H9 (cell line): ENCODE results near the gene SRPK1. TPM values are rescaled to one million over a fixed set of nuclear protein-coding genes. Genes with fewer than 3 reads are reported as not detected.

Experiments
- DNase-seq: peaks from one replicate; pipeline ENCODE4 v3.0.0-alpha.2; 2017
- H2AFZ ChIP-seq: one replicate; pipeline ENCODE4 v1.6.1; 2013; ENCODE audit warnings: mild to moderate bottlenecking, low read length, control low read depth, moderate library complexity
- H2AK5ac ChIP-seq: 2 replicates; pipeline ENCODE4 v1.6.1; 2013; ENCODE audit warnings: low read length, control low read depth, mixed read lengths; ENCODE audit not compliant: insufficient read length
- H2BK120ac ChIP-seq: one replicate; pipeline ENCODE4 v1.6.1; 2013; ENCODE audit warnings: low read depth, mild to moderate bottlenecking, low read length, control low read depth, inconsistent platforms; ENCODE audit not compliant: poor library complexity, severe bottlenecking
- H2BK12ac ChIP-seq: 2 replicates; pipeline ENCODE4 v1.6.1; 2013; ENCODE audit warnings: low read length, control low read depth, mixed read lengths, low read depth; ENCODE audit not compliant: insufficient read length
- H2BK15ac ChIP-seq: 2 replicates; pipeline ENCODE4 v1.6.1; 2013; ENCODE audit warnings: low read depth, low read length, control low read depth
- H2BK20ac ChIP-seq: one replicate; pipeline ENCODE4 v1.6.1; 2013; ENCODE audit warnings: low read depth, mild to moderate bottlenecking, low read length, control low read depth, inconsistent platforms; ENCODE audit not compliant: poor library complexity, severe bottlenecking
- H2BK5ac ChIP-seq: 2 replicates; pipeline ENCODE4 v1.6.1; 2013; ENCODE audit warnings: low read length, control low read depth, mixed read lengths; ENCODE audit not compliant: insufficient read length
- H3K14ac ChIP-seq: 2 replicates; pipeline ENCODE4 v1.6.1; 2013; ENCODE audit warnings: low read length, control low read depth; ENCODE audit not compliant: insufficient read depth
- H3K18ac ChIP-seq: 2 replicates; pipeline ENCODE4 v1.6.1; 2013; ENCODE audit warnings: low read depth, mild to moderate bottlenecking, mixed read lengths, low read length, control low read depth; ENCODE audit not compliant: insufficient read length
- H3K23ac ChIP-seq: 2 replicates; pipeline ENCODE4 v1.6.1; 2013; ENCODE audit warnings: low read length, control low read depth, mixed read lengths, low read depth; ENCODE audit not compliant: insufficient read length
- H3K23me2 ChIP-seq: 2 replicates; pipeline ENCODE4 v1.6.1; 2013; ENCODE audit warnings: low read depth, mild to moderate bottlenecking, mixed read lengths, low read length, control low read depth; ENCODE audit not compliant: insufficient read length, poor library complexity, severe bottlenecking
- H3K27ac ChIP-seq: 2 replicates; pipeline ENCODE4 v1.5.1; 2013; ENCODE audit warnings: low read length, control low read depth, mixed read lengths, low read depth; ENCODE audit not compliant: insufficient read length
- H3K27me3 ChIP-seq: 2 replicates; pipeline ENCODE4 v1.6.1; 2013; ENCODE audit warnings: low read length, control low read depth, inconsistent platforms; ENCODE audit not compliant: insufficient read depth
- H3K4ac ChIP-seq: 2 replicates; pipeline ENCODE4 v1.6.1; 2013; ENCODE audit warnings: low read depth, mild to moderate bottlenecking, control low read depth, inconsistent platforms, low read length, moderate library complexity
- H3K4me1 ChIP-seq: 2 replicates; pipeline ENCODE4 v1.6.1; 2013; ENCODE audit warnings: low read length, control low read depth, inconsistent platforms; ENCODE audit not compliant: insufficient read depth
- H3K4me2 ChIP-seq: 2 replicates; pipeline ENCODE4 v1.6.1; 2013; ENCODE audit warnings: low read length, control low read depth, mixed read lengths; ENCODE audit not compliant: insufficient read length, insufficient read depth
- H3K56ac ChIP-seq: 2 replicates; pipeline ENCODE4 v1.6.1; 2013; ENCODE audit warnings: low read depth, mild to moderate bottlenecking, mixed read lengths, low read length, control low read depth; ENCODE audit not compliant: insufficient read length
- H3K79me1 ChIP-seq: 2 replicates; pipeline ENCODE4 v1.6.1; 2013; ENCODE audit warnings: low read depth, mild to moderate bottlenecking, moderate library complexity, low read length, control low read depth, inconsistent platforms; ENCODE audit not compliant: insufficient read depth, poor library complexity, severe bottlenecking
- H3K79me2 ChIP-seq: 2 replicates; pipeline ENCODE4 v1.6.1; 2013; ENCODE audit warnings: low read length, control low read depth, inconsistent platforms; ENCODE audit not compliant: insufficient read depth
- H3K9ac ChIP-seq: 2 replicates; pipeline ENCODE4 v1.6.1; 2013; ENCODE audit warnings: low read length, control low read depth, mixed read lengths; ENCODE audit not compliant: insufficient read length; ENCODE audit errors: extremely low read depth
- H3K9me3 ChIP-seq: one replicate; pipeline ENCODE4 v1.6.1; 2013; ENCODE audit warnings: low read depth, low read length, inconsistent platforms; ENCODE audit not compliant: control insufficient read depth
- H3T11ph ChIP-seq: one replicate; pipeline ENCODE4 v1.6.1; 2013; ENCODE audit warnings: mild to moderate bottlenecking, low read length, control low read depth, inconsistent platforms
- H4K20me1 ChIP-seq: one replicate; pipeline ENCODE4 v1.6.1; 2013; ENCODE audit not compliant: control insufficient read depth, insufficient read length, insufficient read depth
- H4K5ac ChIP-seq: 2 replicates; pipeline ENCODE4 v1.6.1; 2013; ENCODE audit warnings: low read depth, mild to moderate bottlenecking, mixed read lengths, low read length, control low read depth; ENCODE audit not compliant: insufficient read length
- H4K8ac ChIP-seq: replicated peaks from 2 replicates; pipeline ENCODE4 v1.6.1; 2013; ENCODE audit warnings: low read length, control low read depth, mixed read lengths, low read depth; ENCODE audit not compliant: insufficient read length
- H4K91ac ChIP-seq: 2 replicates; pipeline ENCODE4 v1.6.1; 2013; ENCODE audit warnings: low read depth, mild to moderate bottlenecking, moderate library complexity, mixed read lengths, low read length, control low read depth; ENCODE audit not compliant: insufficient read length
- H3K27ac Mint-ChIP-seq, 3 experiments: 2 replicates in 2 of 3; 3 replicates in 1 of 3; pipeline ENCODE4 v1.8.0; 2020 to 2021; ENCODE audit warnings: mixed read lengths in 3 of 3, mild to moderate bottlenecking in 1 of 3, moderate library complexity in 1 of 3
- H3K27me3 Mint-ChIP-seq: 2 replicates; pipeline ENCODE4 v1.8.0; 2021; ENCODE audit warnings: low read depth, mild to moderate bottlenecking, moderate library complexity, mixed read lengths
- H3K36me3 Mint-ChIP-seq, 3 experiments: 2 replicates in 2 of 3; 3 replicates in 1 of 3; pipeline ENCODE4 v1.8.0; 2020 to 2021; ENCODE audit warnings: low read depth in 3 of 3, mixed read lengths in 3 of 3; ENCODE audit not compliant: insufficient read depth in 1 of 3
- H3K4me1 Mint-ChIP-seq, 2 experiments: 2 replicates each; pipeline ENCODE4 v1.8.0; 2020; ENCODE audit warnings: mixed read lengths in 2 of 2
- H3K4me3 Mint-ChIP-seq, 2 experiments: 2 replicates in 1 of 2; 3 replicates in 1 of 2; pipeline ENCODE4 v1.8.0; 2020 to 2021; ENCODE audit warnings: mild to moderate bottlenecking in 2 of 2, mixed read lengths in 2 of 2, moderate library complexity in 1 of 2
- H3K9me3 Mint-ChIP-seq, 2 experiments: 2 replicates in 1 of 2; 3 replicates in 1 of 2; pipeline ENCODE4 v1.8.0; 2020; ENCODE audit warnings: mild to moderate bottlenecking in 2 of 2, mixed read lengths in 2 of 2, moderate library complexity in 1 of 2
- WGBS: extraction: QIAGEN DNeasy Blood & Tissue Kit; methylation state at CpG from one replicate; pipeline ENCODE4 v1.1.7; 2013; ENCODE audit warnings: missing lambda C conversion rate, low lambda C conversion rate, mixed read lengths; ENCODE audit not compliant: insufficient read length; ENCODE audit errors: extremely low coverage; 5-methylcytosine and 5-hydroxymethylcytosine counted together
- total RNA-seq: library from RNA; stranded (reverse); gene quantifications from 2 replicates; pipeline ENCODE4 v1.2.1, GENCODE V29; 2021
- TF ChIP-seq, protein P1 (sequence below): fragments of 200-600 bp; sonication (generic); conservative IDR thresholded peaks from 3 replicates; pipeline ENCODE4 v1.8.0; 2021; ENCODE audit warnings: antibody characterized with exemption, mild to moderate bottlenecking

Gene SRPK1
- total RNA-seq, 1 experiment from 2014 or later: 93.2 TPM

- DNase-seq: no peak
- no CpG with 5 or more reads among the region's 3 CpGs for WGBS
- Histone ChIP-seq H3K79me2 (peaks cover 20% of the 10 kb centered on the region; the same call in 1 of the 2 replicates), H4K91ac (no peak overlapping the region), H3T11ph (no peak overlapping the region), H3K9me3 (no peaks in the 10 kb centered on the region), H3K4me2 (no peak overlapping the region), H4K8ac (no peak overlapping the region), H2AK5ac (no peak overlapping the region), H3K27me3 (no peaks in the 10 kb centered on the region), H3K27ac (no peak overlapping the region), H4K20me1 (no peaks in the 10 kb centered on the region), H2BK20ac (no peak overlapping the region), H3K4ac (no peak overlapping the region), H3K9ac (no peak overlapping the region), H2BK5ac (no peak overlapping the region), H3K4me1 (0 out of 2 replicates have a peak, but pooled peaks cover 7% of the 10 kb centered on the region), H2BK12ac (no peak overlapping the region), H3K79me1 (peaks cover 6% of the 10 kb centered on the region), H2BK120ac (no peak overlapping the region), H2AFZ (no peak overlapping the region), H3K14ac (no peak overlapping the region), H3K56ac (no peak overlapping the region), H3K23ac (no peak overlapping the region), H3K23me2 (no peaks in the 10 kb centered on the region), H2BK15ac (no peak overlapping the region), H4K5ac (no peak overlapping the region), H3K18ac (no peak overlapping the region)
- no peak overlapping the region for H3K27ac Mint-ChIP-seq
- H3K27me3 Mint-ChIP-seq: no peaks in the 10 kb centered on the region; the same call in 1 of the 2 replicates
- peaks cover 22 to 30% of the 10 kb centered on the region in 2 experiments for H3K4me1 Mint-ChIP-seq
- peaks cover 9 to 33% (median 24%) of the 10 kb centered on the region in 3 experiments; a peak in 5 of 7 replicates for H3K36me3 Mint-ChIP-seq
- H3K9me3 Mint-ChIP-seq: no peaks in the 10 kb centered on the region
- H3K4me3 Mint-ChIP-seq: no peak overlapping the region
- TF ChIP-seq, protein P1, sequence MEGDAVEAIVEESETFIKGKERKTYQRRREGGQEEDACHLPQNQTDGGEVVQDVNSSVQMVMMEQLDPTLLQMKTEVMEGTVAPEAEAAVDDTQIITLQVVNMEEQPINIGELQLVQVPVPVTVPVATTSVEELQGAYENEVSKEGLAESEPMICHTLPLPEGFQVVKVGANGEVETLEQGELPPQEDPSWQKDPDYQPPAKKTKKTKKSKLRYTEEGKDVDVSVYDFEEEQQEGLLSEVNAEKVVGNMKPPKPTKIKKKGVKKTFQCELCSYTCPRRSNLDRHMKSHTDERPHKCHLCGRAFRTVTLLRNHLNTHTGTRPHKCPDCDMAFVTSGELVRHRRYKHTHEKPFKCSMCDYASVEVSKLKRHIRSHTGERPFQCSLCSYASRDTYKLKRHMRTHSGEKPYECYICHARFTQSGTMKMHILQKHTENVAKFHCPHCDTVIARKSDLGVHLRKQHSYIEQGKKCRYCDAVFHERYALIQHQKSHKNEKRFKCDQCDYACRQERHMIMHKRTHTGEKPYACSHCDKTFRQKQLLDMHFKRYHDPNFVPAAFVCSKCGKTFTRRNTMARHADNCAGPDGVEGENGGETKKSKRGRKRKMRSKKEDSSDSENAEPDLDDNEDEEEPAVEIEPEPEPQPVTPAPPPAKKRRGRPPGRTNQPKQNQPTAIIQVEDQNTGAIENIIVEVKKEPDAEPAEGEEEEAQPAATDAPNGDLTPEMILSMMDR: no peak
Observed at GRCh38 chr6:35897036-35897435, 23.9 kb downstream of the SRPK1 start.
